Right lobe of liver (tissue), 4 donors: ENCODE results near the gene HSPA12B.

Source experiments
- POLR2A ChIP-seq: fragments of 450-650 bp; IDR thresholded peaks from one replicate; pipeline ENCODE4 v1.6.1; 2017; ENCODE audit warnings: antibody characterized with exemption, mild to moderate bottlenecking
- TF ChIP-seq, protein P1 (sequence below), 4 donors: fragments of 200-600 bp in 3 of 4; fragments of 450-650 bp in 1 of 4; IDR thresholded peaks; one replicate each; pipeline versions ENCODE4 v1.5.1 to v1.8.0; 2016 to 2022; ENCODE audit warnings: antibody characterized with exemption in 4 of 4, mild to moderate bottlenecking in 2 of 4
- donor health status: DM: no; HTN: no; CAD: no.
- donor health status: DM: no; HTN: no; CAD: no.
- donor health status: DM: no; HTN: yes; CAD: no.

GRCh38 chr20:3739054-3739925 lies 6.8 kb downstream of the HSPA12B start:
- TF ChIP-seq, protein P1, sequence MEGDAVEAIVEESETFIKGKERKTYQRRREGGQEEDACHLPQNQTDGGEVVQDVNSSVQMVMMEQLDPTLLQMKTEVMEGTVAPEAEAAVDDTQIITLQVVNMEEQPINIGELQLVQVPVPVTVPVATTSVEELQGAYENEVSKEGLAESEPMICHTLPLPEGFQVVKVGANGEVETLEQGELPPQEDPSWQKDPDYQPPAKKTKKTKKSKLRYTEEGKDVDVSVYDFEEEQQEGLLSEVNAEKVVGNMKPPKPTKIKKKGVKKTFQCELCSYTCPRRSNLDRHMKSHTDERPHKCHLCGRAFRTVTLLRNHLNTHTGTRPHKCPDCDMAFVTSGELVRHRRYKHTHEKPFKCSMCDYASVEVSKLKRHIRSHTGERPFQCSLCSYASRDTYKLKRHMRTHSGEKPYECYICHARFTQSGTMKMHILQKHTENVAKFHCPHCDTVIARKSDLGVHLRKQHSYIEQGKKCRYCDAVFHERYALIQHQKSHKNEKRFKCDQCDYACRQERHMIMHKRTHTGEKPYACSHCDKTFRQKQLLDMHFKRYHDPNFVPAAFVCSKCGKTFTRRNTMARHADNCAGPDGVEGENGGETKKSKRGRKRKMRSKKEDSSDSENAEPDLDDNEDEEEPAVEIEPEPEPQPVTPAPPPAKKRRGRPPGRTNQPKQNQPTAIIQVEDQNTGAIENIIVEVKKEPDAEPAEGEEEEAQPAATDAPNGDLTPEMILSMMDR (IDR thresholded peaks at IDR 0.05): no peak
- TF ChIP-seq POLR2A: no peak
